ENCODE data around the gene SNX25.

DNA sequence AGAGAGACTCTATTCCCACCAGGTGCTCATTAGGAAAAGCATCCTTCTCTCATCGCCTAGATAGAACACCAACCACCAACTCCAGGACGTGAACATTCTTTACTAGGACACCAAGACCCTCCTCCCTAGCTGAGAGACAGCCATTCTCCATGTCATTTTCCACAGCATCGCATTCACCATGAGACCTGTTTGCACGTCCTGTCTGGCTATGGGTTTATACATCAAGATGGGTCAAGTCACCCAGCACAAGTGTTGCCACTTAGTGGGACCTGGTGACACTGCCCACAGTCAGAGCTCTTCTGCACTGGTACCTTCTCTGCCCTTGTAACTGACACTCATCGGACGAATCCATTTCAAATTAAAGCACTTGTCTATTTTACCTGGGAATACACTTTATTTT, 168.9 kb downstream of the SNX25 start:
- no peak for TF ChIP-seq ISL1 (CRISPR knock-in tag; IDR thresholded peaks at IDR 0.05)
- TF ChIP-seq, protein P1, sequence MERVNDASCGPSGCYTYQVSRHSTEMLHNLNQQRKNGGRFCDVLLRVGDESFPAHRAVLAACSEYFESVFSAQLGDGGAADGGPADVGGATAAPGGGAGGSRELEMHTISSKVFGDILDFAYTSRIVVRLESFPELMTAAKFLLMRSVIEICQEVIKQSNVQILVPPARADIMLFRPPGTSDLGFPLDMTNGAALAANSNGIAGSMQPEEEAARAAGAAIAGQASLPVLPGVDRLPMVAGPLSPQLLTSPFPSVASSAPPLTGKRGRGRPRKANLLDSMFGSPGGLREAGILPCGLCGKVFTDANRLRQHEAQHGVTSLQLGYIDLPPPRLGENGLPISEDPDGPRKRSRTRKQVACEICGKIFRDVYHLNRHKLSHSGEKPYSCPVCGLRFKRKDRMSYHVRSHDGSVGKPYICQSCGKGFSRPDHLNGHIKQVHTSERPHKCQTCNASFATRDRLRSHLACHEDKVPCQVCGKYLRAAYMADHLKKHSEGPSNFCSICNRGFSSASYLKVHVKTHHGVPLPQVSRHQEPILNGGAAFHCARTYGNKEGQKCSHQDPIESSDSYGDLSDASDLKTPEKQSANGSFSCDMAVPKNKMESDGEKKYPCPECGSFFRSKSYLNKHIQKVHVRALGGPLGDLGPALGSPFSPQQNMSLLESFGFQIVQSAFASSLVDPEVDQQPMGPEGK (CRISPR knock-in tag; IDR thresholded peaks at IDR 0.05; ENCODE audit: borderline replicate concordance) = no peak
